Gastrocnemius medialis (tissue), 4 donors: Measurements from ENCODE around the gene SLC6A6.

Experiments
- CTCF ChIP-seq, 5 experiments: fragments of 450-650 bp in 3 of 5; fragments of 200-600 bp in 2 of 5; sonication (generic) in 2 of 5; IDR thresholded peaks in 4 of 5; conservative IDR thresholded peaks in 1 of 5; 1 replicate in 4 of 5; 2 replicates in 1 of 5; pipeline ENCODE4 v1.5.1; 2016 to 2019; ENCODE audit warnings: antibody characterized with exemption in 5 of 5, mild to moderate bottlenecking in 3 of 5, moderate library complexity in 3 of 5
- POLR2A ChIP-seq, 2 donors: fragments of 450-650 bp; IDR thresholded peaks; one replicate each; pipeline ENCODE4 v1.6.1; 2017; ENCODE audit warnings: antibody characterized with exemption in 2 of 2, mild to moderate bottlenecking in 2 of 2, moderate library complexity in 2 of 2

- TF ChIP-seq CTCF (IDR thresholded peaks at IDR 0.05 in 4 of 5, conservative IDR thresholded peaks at IDR 0.05 in 1 of 5) (no peak), POLR2A (IDR thresholded peaks at IDR 0.05) (no peak)
These were observed 92.5 kb downstream of the SLC6A6 start for GRCh38 chr3:14494973-14495300.
